OCI-LY7 (cell line): Measurements from ENCODE around the gene KIAA1755. TPM values are rescaled to one million over a fixed set of nuclear protein-coding genes. Genes with fewer than 3 reads are reported as not detected.

Experiments
- BruUV-seq: library from RNA; stranded (reverse); fragments of 400-500 nt; replicated peaks from 2 replicates; lab custom pipeline; 2021; lab: Mats Ljungman, UMichigan
- CTCF ChIA-PET: fragments of 300-600 bp; sonication (Branson Sonifier 250); formaldehyde crosslinking; loops from one replicate; lab custom pipeline; 2022; ENCODE audit warnings: antibody characterized with exemption; ENCODE audit not compliant: unreplicated experiment; lab: Charles Lee
- POLR2A ChIA-PET: fragments of 300-600 bp; sonication (Branson Sonifier 250); formaldehyde crosslinking; loops from one replicate; lab custom pipeline; 2022; ENCODE audit warnings: antibody characterized with exemption; lab: Charles Lee
- DNase-seq: peaks from one replicate; pipeline ENCODE4 v3.0.0-alpha.2; 2015; ENCODE audit warnings: low spot score
- H2AFZ ChIP-seq: fragments of 200-600 bp; sonication (generic), shearing (Covaris generic); 2 replicates; pipeline ENCODE4 v1.6.1; 2014; ENCODE audit warnings: mild to moderate bottlenecking, antibody characterized with exemption, low read length, moderate library complexity
- H3K27ac ChIP-seq: fragments of 200-600 bp; sonication (generic); 2 replicates; pipeline ENCODE4 v1.5.1; 2014; ENCODE audit warnings: mixed run types, low read depth, mild to moderate bottlenecking, moderate library complexity, low read length, inconsistent platforms; ENCODE audit not compliant: poor library complexity, severe bottlenecking
- H3K36me3 ChIP-seq: fragments of 200-600 bp; sonication (generic); 2 replicates; pipeline ENCODE4 v1.6.1; 2014; ENCODE audit warnings: mild to moderate bottlenecking, antibody characterized with exemption, low read length, moderate library complexity, mixed read lengths; ENCODE audit not compliant: insufficient read depth
- H3K4me1 ChIP-seq: fragments of 200-600 bp; sonication (generic); 2 replicates; pipeline ENCODE4 v1.5.1; 2014; ENCODE audit warnings: mild to moderate bottlenecking, low read length; ENCODE audit not compliant: insufficient read depth, poor library complexity, severe bottlenecking
- H3K4me2 ChIP-seq: fragments of 200-600 bp; sonication (generic); 2 replicates; pipeline ENCODE4 v1.6.1; 2014; ENCODE audit warnings: mild to moderate bottlenecking, low read length
- H3K4me3 ChIP-seq: fragments of 200-600 bp; sonication (generic); 2 replicates; pipeline ENCODE4 v1.5.1; 2014; ENCODE audit warnings: mild to moderate bottlenecking, low read depth, low read length; ENCODE audit not compliant: poor library complexity, severe bottlenecking
- H3K79me2 ChIP-seq: fragments of 200-600 bp; sonication (generic); 2 replicates; pipeline ENCODE4 v1.6.1; 2016; ENCODE audit warnings: low read depth, mild to moderate bottlenecking, low read length, moderate library complexity, mixed read lengths; ENCODE audit not compliant: insufficient read depth
- H3K9me2 ChIP-seq: fragments of 200-600 bp; sonication (generic); 2 replicates; pipeline ENCODE4 v1.6.1; 2016; ENCODE audit warnings: mild to moderate bottlenecking, low read length, mixed read lengths; ENCODE audit not compliant: insufficient read depth
- H3K9me3 ChIP-seq: fragments of 200-600 bp; sonication (generic); 2 replicates; pipeline ENCODE4 v1.6.1; 2014; ENCODE audit warnings: mild to moderate bottlenecking, mixed run types, low read length, mixed read lengths
- H4K20me1 ChIP-seq: fragments of 200-600 bp; sonication (generic); 2 replicates; pipeline ENCODE4 v1.6.1; 2014; ENCODE audit warnings: mild to moderate bottlenecking, antibody characterized with exemption, low read length, moderate library complexity, mixed read lengths; ENCODE audit not compliant: insufficient read depth
- EZH2phosphoT487 ChIP-seq: fragments of 200-600 bp; sonication (generic); IDR thresholded peaks from 2 replicates; pipeline ENCODE4 v1.6.1; 2018; ENCODE audit warnings: low read depth, borderline replicate concordance, mild to moderate bottlenecking, mixed run types, antibody characterized with exemption, low read length, moderate library complexity, mixed read lengths
- intact Hi-C: fragments of 100-400 bp; cut with micrococcal nuclease; formaldehyde crosslinking; loops from one replicate; pipeline ENCODE4 v1.10.0; 2022; ENCODE audit not compliant: unreplicated experiment
- total RNA-seq, 2 experiments: library from RNA; depleted of rRNA in 1 of 2; stranded (reverse); fragments of >200 nt in 1 of 2; shearing (Covaris generic) in 1 of 2; gene quantifications; 2 replicates each; pipeline ENCODE4 v1.2.3, GENCODE V29; 2014 to 2022
- TF ChIP-seq, protein P1 (sequence below): fragments of 200-600 bp; sonication (generic); conservative IDR thresholded peaks from 2 replicates; pipeline ENCODE4 v1.5.1; 2014; ENCODE audit warnings: mild to moderate bottlenecking, antibody characterized with exemption, low read length, moderate library complexity, mixed read lengths

KIAA1755 gene
- total RNA-seq, 2 experiments from 2014 or later = not detected

- H3K9me2 ChIP-seq = no peaks in the 10 kb centered on the region
- ChIA-PET POLR2A (no interaction called here), CTCF (interaction anchor here (0.6 kb wide), 1 partner anchor 17 kb away, joined by 15 read pairs; no protein-coding TSS in a partner anchor)
- DNase-seq = no peak
- no peak overlapping the region for H2AFZ ChIP-seq
- no peaks in the 10 kb centered on the region for H3K4me1 ChIP-seq
- no peaks in the 10 kb centered on the region for H3K36me3 ChIP-seq
- no peaks in the 10 kb centered on the region for H3K9me3 ChIP-seq
- H4K20me1 ChIP-seq = no peaks in the 10 kb centered on the region
- no peak overlapping the region for H3K4me3 ChIP-seq
- intact Hi-C loops = no loop called here
- BruUV-seq = no TSS peak
- TF ChIP-seq EZH2phosphoT487 = no peak
- TF ChIP-seq, protein P1, sequence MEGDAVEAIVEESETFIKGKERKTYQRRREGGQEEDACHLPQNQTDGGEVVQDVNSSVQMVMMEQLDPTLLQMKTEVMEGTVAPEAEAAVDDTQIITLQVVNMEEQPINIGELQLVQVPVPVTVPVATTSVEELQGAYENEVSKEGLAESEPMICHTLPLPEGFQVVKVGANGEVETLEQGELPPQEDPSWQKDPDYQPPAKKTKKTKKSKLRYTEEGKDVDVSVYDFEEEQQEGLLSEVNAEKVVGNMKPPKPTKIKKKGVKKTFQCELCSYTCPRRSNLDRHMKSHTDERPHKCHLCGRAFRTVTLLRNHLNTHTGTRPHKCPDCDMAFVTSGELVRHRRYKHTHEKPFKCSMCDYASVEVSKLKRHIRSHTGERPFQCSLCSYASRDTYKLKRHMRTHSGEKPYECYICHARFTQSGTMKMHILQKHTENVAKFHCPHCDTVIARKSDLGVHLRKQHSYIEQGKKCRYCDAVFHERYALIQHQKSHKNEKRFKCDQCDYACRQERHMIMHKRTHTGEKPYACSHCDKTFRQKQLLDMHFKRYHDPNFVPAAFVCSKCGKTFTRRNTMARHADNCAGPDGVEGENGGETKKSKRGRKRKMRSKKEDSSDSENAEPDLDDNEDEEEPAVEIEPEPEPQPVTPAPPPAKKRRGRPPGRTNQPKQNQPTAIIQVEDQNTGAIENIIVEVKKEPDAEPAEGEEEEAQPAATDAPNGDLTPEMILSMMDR = no peak
- H3K79me2 ChIP-seq = no peaks in the 10 kb centered on the region
- no peak overlapping the region for H3K4me2 ChIP-seq
- no peak overlapping the region for H3K27ac ChIP-seq
Observed at GRCh38 chr20:38217791-38218565, 42.6 kb downstream of the KIAA1755 start.

DNA sequence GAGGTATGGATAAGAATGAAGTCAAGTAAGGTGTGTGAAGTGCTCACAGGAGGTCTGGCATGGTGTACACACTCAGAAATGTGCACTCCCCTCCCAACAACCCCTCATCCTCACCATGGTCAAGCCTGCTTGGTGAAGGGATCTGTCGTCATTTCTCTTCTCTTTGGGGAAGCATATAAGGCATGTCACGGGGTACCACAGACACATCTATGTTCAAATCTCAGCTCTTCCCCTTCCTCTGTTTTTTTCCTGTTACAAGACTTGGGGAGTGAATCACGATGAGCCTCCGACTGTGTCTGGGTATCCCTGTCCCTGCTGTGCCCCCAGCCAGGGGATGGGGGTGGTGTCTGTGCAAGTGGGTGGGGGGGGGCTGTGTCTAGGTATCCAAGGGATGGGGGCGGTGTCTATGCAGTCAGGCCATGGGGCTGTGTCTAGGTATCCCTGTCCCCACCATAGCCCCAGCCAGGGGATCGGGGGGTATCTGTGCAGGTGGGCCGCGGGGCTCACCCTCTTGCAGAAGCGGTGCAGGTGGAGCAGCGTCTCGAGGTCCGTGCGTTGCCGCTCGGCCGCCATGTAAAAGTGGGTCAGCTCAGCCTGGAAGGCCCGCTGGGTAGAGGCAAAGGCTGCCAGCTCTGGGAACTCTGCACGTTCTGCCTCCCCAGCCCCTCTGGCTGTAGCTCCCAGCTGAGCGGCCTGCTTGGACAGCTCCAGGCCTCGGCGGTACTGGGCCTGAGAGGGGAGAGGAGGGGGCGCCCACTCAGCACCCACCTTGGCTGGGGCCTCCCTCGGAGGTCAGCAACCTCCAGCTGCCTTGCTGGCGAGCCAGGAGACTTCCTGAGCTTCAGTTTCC is 43.6 kb downstream of the KIAA1755 start:
- no peak overlapping the region for H2AFZ ChIP-seq
- H3K79me2 ChIP-seq = no peaks in the 10 kb centered on the region
- ChIA-PET POLR2A (no interaction called here), CTCF (no interaction called here)
- no peaks in the 10 kb centered on the region for H3K4me1 ChIP-seq
- H3K36me3 ChIP-seq = no peaks in the 10 kb centered on the region
- H3K9me3 ChIP-seq = no peaks in the 10 kb centered on the region
- intact Hi-C loops = no loop called here
- no peak overlapping the region for H3K4me3 ChIP-seq
- DNase-seq = no peak
- H3K9me2 ChIP-seq = no peaks in the 10 kb centered on the region
- BruUV-seq = no TSS peak
- no peak overlapping the region for H3K4me2 ChIP-seq
- H4K20me1 ChIP-seq = no peaks in the 10 kb centered on the region
- TF ChIP-seq, protein P1 = no peak
- no peak for TF ChIP-seq EZH2phosphoT487
- H3K27ac ChIP-seq = no peak overlapping the region
